K562 (cell line): ENCODE measurements around the gene PGPEP1. TPM values are rescaled to one million over a fixed set of nuclear protein-coding genes. Genes with fewer than 3 reads are reported as not detected.

ENCODE experiments used
- ATAC-seq: fragments of 200-7000 bp; cut with Tn5 transposase; 3 replicates; pipeline ENCODE4 v1.9.1; 2020; ENCODE audit warnings: moderate library complexity
- BruUV-seq: library from RNA; stranded (reverse); fragments of 400-500 nt; replicated peaks from 2 replicates; lab custom pipeline; 2021; lab: Mats Ljungman, UMichigan
- CTCF ChIA-PET: fragments of 300-600 bp; formaldehyde crosslinking; extraction: SDS; loops from one replicate; lab custom pipeline; 2021; ENCODE audit warnings: low intra/inter-chr PET ratio; lab: Yijun Ruan, JAX
- POLR2A ChIA-PET: fragments of 300-600, 350-650 bp; sonication (Branson Sonifier 250); formaldehyde crosslinking; extraction: SDS; loops from one replicate; lab custom pipeline; 2021; ENCODE audit warnings: antibody characterized with exemption, inconsistent platforms; lab: Yijun Ruan, JAX
- DNase-seq, 4 experiments: peaks; one replicate each; pipeline versions ENCODE4 v3.0.0 to v3.0.0-alpha.2; 2011 to 2018; ENCODE audit warnings: low spot score in 3 of 4, mixed read lengths in 3 of 4; ENCODE audit errors: extremely low read depth in 1 of 4
- FAIRE-seq: peaks from 2 replicates; lab custom pipeline; 2011; peaks lifted over from hg19 to GRCh38; lab: Jason Lieb, UNC
- H2AFZ ChIP-seq: 2 replicates; pipeline ENCODE4 v1.6.0; 2011; ENCODE audit warnings: low read depth, low read length, control low read depth, inconsistent platforms
- H3K27ac ChIP-seq: fragments of 200-600 bp; 3 replicates; pipeline ENCODE4 v1.8.0; 2011; ENCODE audit warnings: low read depth, mild to moderate bottlenecking, control low read depth, inconsistent platforms, low read length, moderate library complexity, mixed read lengths; ENCODE audit errors: extremely low read depth
- H3K27me3 ChIP-seq, 2 experiments: fragments of 300-600 bp in 1 of 2; 2 replicates in 1 of 2; 3 replicates in 1 of 2; pipeline versions ENCODE4 v1.6.0 to v1.8.0; 2011; ENCODE audit warnings: inconsistent platforms in 2 of 2, low read length in 2 of 2, mild to moderate bottlenecking in 1 of 2, mixed read lengths in 1 of 2, moderate library complexity in 1 of 2; ENCODE audit not compliant: control insufficient read depth in 2 of 2, insufficient read depth in 2 of 2
- H3K36me3 ChIP-seq: fragments of 300-600 bp; 3 replicates; pipeline ENCODE4 v1.8.0; 2011; ENCODE audit warnings: mild to moderate bottlenecking, low read length, inconsistent platforms; ENCODE audit not compliant: control insufficient read depth, insufficient read depth
- H3K4me1 ChIP-seq, 2 experiments: fragments of 200-600 bp in 1 of 2; replicated peaks in 1 of 2; 2 replicates in 1 of 2; 3 replicates in 1 of 2; pipeline versions ENCODE4 v1.5.1 to v1.8.0; 2011; ENCODE audit warnings: inconsistent platforms in 2 of 2, low read length in 2 of 2, mild to moderate bottlenecking in 1 of 2, mixed read lengths in 1 of 2, moderate library complexity in 1 of 2; ENCODE audit not compliant: control insufficient read depth in 2 of 2, insufficient read depth in 2 of 2
- H3K4me2 ChIP-seq: 2 replicates; pipeline ENCODE4 v1.6.1; 2011; ENCODE audit warnings: low read length, control low read depth, inconsistent platforms, mixed read lengths; ENCODE audit not compliant: insufficient read depth
- H3K4me3 ChIP-seq: fragments of 200-600 bp; sonication (generic), shearing (Covaris generic); 2 replicates; pipeline ENCODE4 v1.5.1; 2016; ENCODE audit warnings: control low read depth, inconsistent platforms
- H3K79me2 ChIP-seq: fragments of 200-600 bp; 3 replicates; pipeline ENCODE4 v1.8.0; 2011; ENCODE audit warnings: low read length, inconsistent platforms; ENCODE audit not compliant: control insufficient read depth, insufficient read depth
- H3K9ac ChIP-seq, 2 experiments: 2 replicates each; pipeline versions ENCODE4 v1.6.0 to v1.6.1; 2011; ENCODE audit warnings: low read depth in 2 of 2, low read length in 2 of 2, control low read depth in 1 of 2, inconsistent platforms in 1 of 2, mild to moderate bottlenecking in 1 of 2, mixed read lengths in 1 of 2; ENCODE audit not compliant: insufficient read depth in 1 of 2
- H3K9me1 ChIP-seq: one replicate; pipeline ENCODE4 v1.6.0; 2011; ENCODE audit warnings: inconsistent platforms, mild to moderate bottlenecking, low read length, moderate library complexity; ENCODE audit not compliant: control insufficient read depth, insufficient read depth
- H3K9me3 ChIP-seq: replicated peaks from 2 replicates; pipeline ENCODE4 v1.5.1; 2011; ENCODE audit warnings: low read depth, low read length, inconsistent platforms; ENCODE audit not compliant: control insufficient read depth, insufficient read depth
- H4K20me1 ChIP-seq: replicated peaks from 2 replicates; pipeline ENCODE4 v1.6.1; 2011; ENCODE audit warnings: low read length, inconsistent platforms, mixed read lengths; ENCODE audit not compliant: control insufficient read depth, insufficient read depth
- ETV5 ChIP-seq: sonication (generic); formaldehyde crosslinking; IDR thresholded peaks from 2 replicates; pipeline ENCODE4 v1.4.0; 2020; ENCODE audit warnings: low read depth, mild to moderate bottlenecking, missing genetic modification reagents
- HDAC3 ChIP-seq: fragments of 450-650 bp; IDR thresholded peaks from 2 replicates; pipeline ENCODE4 v1.6.1; 2018; ENCODE audit warnings: borderline replicate concordance, mild to moderate bottlenecking, moderate library complexity; ENCODE audit not compliant: partially characterized antibody
- HIVEP1 ChIP-seq: fragments of 250-450 bp; sonication (Bioruptor Pico); IDR thresholded peaks from 2 replicates; pipeline ENCODE4 v1.4.0; 2020; ENCODE audit warnings: mild to moderate bottlenecking
- POLR2AphosphoS5 ChIP-seq: IDR thresholded peaks from 2 replicates; pipeline ENCODE4 v1.6.1; 2011; ENCODE audit warnings: mild to moderate bottlenecking, low read depth, low read length, moderate library complexity; ENCODE audit not compliant: control insufficient read depth, insufficient read depth
- POLR2B ChIP-seq: fragments of 450-650 bp; IDR thresholded peaks from 2 replicates; pipeline ENCODE4 v1.6.1; 2018; ENCODE audit warnings: low read depth; ENCODE audit not compliant: partially characterized antibody
- RCOR1 ChIP-seq, 2 experiments: IDR thresholded peaks; 2 replicates each; pipeline ENCODE4 v1.6.1; 2012; ENCODE audit warnings: low read depth in 2 of 2, low read length in 2 of 2, borderline replicate concordance in 1 of 2, improper control_type of control experiment in 1 of 2
- SMAD4 ChIP-seq: fragments of 250-450 bp; sonication (Bioruptor Pico); conservative IDR thresholded peaks from 2 replicates; pipeline ENCODE4 v1.8.0; 2021; ENCODE audit warnings: inconsistent platforms, mild to moderate bottlenecking, moderate library complexity
- SP1 ChIP-seq: sonication (generic); formaldehyde crosslinking; IDR thresholded peaks from 2 replicates; pipeline ENCODE4 v1.8.1; 2022; ENCODE audit warnings: mild to moderate bottlenecking, missing genetic modification reagents
- SRSF1 ChIP-seq: fragments of 200-400 bp; formaldehyde crosslinking; IDR thresholded peaks from 2 replicates; pipeline ENCODE4 v1.6.1; 2017; ENCODE audit warnings: mild to moderate bottlenecking, low read depth, low read length, moderate library complexity
- SUPT5H ChIP-seq: fragments of 450-650 bp; IDR thresholded peaks from 2 replicates; pipeline ENCODE4 v1.6.1; 2016
- WHSC1 ChIP-seq: IDR thresholded peaks from one replicate; pipeline ENCODE4 v1.6.1; 2012; ENCODE audit warnings: low read length, control low read depth, inconsistent platforms
- ZNF124 ChIP-seq: sonication (generic); formaldehyde crosslinking; IDR thresholded peaks from 2 replicates; pipeline ENCODE4 v1.8.1; 2022; ENCODE audit warnings: missing genetic modification reagents
- ZNF318 ChIP-seq, 2 experiments: fragments of 450-650 bp; IDR thresholded peaks; 2 replicates each; pipeline ENCODE4 v1.6.1; 2016; ENCODE audit warnings: mild to moderate bottlenecking in 2 of 2, borderline replicate concordance in 1 of 2, low read depth in 1 of 2, moderate library complexity in 1 of 2
- in situ Hi-C: fragments of 300-500 bp; cut with MboI; formaldehyde crosslinking; loops from 4 replicates; pipeline ENCODE4 v1.15.0; 2018; ENCODE audit warnings: inconsistent platforms, mixed read lengths
- intact Hi-C: fragments of 100-400 bp; cut with micrococcal nuclease; formaldehyde crosslinking; loops from 2 replicates; pipeline ENCODE4 v1.14.2; 2022
- polyA plus RNA-seq, 8 experiments: library from polyadenylated mRNA; depleted of rRNA in 4 of 8; stranded (reverse) in 5 of 8; unstranded in 3 of 8; fragments of >200 nt; fragmentation: Nextera tagmentation in 2 of 8; fragmentation: Illumina TruSeq in 1 of 8; extraction: Ambion mirVana in 2 of 8; extraction: Trizol in 1 of 8; gene quantifications; 2 replicates each; pipeline versions ENCODE4 v1.2.1 to v1.2.3, GENCODE V29; 2011 to 2014; ENCODE audit warnings: inconsistent platforms in 1 of 8, missing spikeins in 1 of 8
- total RNA-seq, 7 experiments: library from RNA; depleted of rRNA in 6 of 7; stranded (reverse); fragments of >200 nt in 6 of 7; fragmentation: Illumina TruSeq in 2 of 7; extraction: Trizol in 2 of 7; gene quantifications; 2 replicates each; pipeline versions ENCODE4 v1.2.1 to v1.2.3, GENCODE V29; 2011 to 2021; ENCODE audit warnings: low replicate concordance in 1 of 7

Gene PGPEP1
- total and polyA plus RNA-seq, 9 of the 15 experiments (the other 6 are each of a cell fraction or from before 2014, with no cell fraction given): 10.0 to 69.6 (median 33.5) TPM

DNA sequence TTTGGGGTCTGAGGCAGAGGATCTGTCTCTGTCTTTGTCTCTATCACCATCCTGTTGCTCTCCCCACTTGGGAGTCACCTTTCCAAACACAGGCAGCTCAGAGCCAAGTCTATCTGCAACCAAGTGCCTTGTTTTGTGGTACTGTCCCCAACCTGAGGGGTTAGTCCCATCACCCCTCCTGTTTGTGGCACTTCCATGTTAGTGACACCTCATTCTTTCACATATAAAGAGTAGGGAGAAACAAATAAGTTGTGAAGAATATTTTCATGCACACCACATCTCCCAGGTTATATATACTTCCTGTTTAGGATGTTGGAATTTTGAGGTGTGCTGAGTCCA is 49.3 kb downstream of the PGPEP1 start:
- no peak for FAIRE-seq
- no TSS peak for BruUV-seq
- Histone ChIP-seq H3K27me3 (no peaks in the 10 kb centered on the region), H3K27ac (no peak overlapping the region), H3K9ac (no peak overlapping the region), H3K4me1 (peaks cover 14 to 46% of the 10 kb centered on the region in 2 experiments), H3K4me3 (no peak overlapping the region), H2AFZ (no peak overlapping the region), H3K4me2 (no peak overlapping the region), H4K20me1 (peaks cover 19% of the 10 kb centered on the region), H3K79me2 (peaks cover 32% of the 10 kb centered on the region), H3K9me3 (no peaks in the 10 kb centered on the region), H3K36me3 (peaks cover 32% of the 10 kb centered on the region; the same call in 2 of the 3 replicates), H3K9me1 (no peaks in the 10 kb centered on the region)
- ChIA-PET CTCF (no interaction called here), POLR2A (interaction anchor here (0.6 to 8.1 kb wide), 24 partner anchors 8 to 959 kb away, joined by 3 to 244 read pairs (median 4); partner anchors contain the start of genes JUND, LRRC25, LSM4 and MPV17L2)
- DNase-seq: no peak
- no peak for ATAC-seq
- intact Hi-C loops (loop anchor here (5.0 kb wide), 1 partner anchor 42 kb away; no protein-coding TSS in a partner anchor), in situ Hi-C loops (no loop called here)
- TF ChIP-seq SP1 (peak; percentile 64), POLR2B (peak; percentile 1), HIVEP1 (CRISPR knock-in tag) (no peak), ZNF124 (CRISPR knock-in tag) (no peak), POLR2AphosphoS5 (0 out of 2 replicates have a peak, but pooled peaks have one; percentile 17), RCOR1 (IDR thresholded peaks at IDR 0.05; ENCODE audit: borderline replicate concordance in 1 of 2, low read depth in 2 of 2, low read length in 2 of 2) (peak in 1 of 2 experiments; percentile 47; a peak in 1 of 4 replicates), ETV5 (0 out of 2 replicates have a peak, but pooled peaks have one; percentile 18), SRSF1 (no peak), ZNF318 (IDR thresholded peaks at IDR 0.05; ENCODE audit: borderline replicate concordance in 1 of 2, low read depth in 1 of 2) (no peak), WHSC1 (no peak), HDAC3 (peak; percentile 16), SUPT5H (0 out of 2 replicates have a peak, but pooled peaks have one; percentile 24), SMAD4 (CRISPR knock-in tag) (no peak)
